Neural progenitor cell (in vitro differentiated cells): ENCODE measurements around the gene GLCE.

Experiments used
- CTCF ChIP-seq: fragments of 200-600 bp; sonication (generic); IDR thresholded peaks from 2 replicates; pipeline ENCODE4 v1.5.1; 2017; ENCODE audit warnings: antibody characterized with exemption, mild to moderate bottlenecking
- EZH2 ChIP-seq: fragments of 200-600 bp; sonication (generic); IDR thresholded peaks from 2 replicates; pipeline ENCODE4 v1.6.1; 2017; ENCODE audit warnings: antibody characterized with exemption, mild to moderate bottlenecking, moderate library complexity

- TF ChIP-seq CTCF (no peak), EZH2 (no peak)
These were observed 40.7 kb downstream of the GLCE start for GRCh38 chr15:69200832-69201745.
